GM21381 (cell line): ENCODE measurements around the gene DPH6.

Source experiments
- ATAC-seq: cut with Tn5 transposase; IDR thresholded peaks from one replicate; pipeline ENCODE4 v1.9.1; 2021; ENCODE audit warnings: mild to moderate bottlenecking, moderate library complexity; ENCODE audit not compliant: unreplicated experiment

DPH6 gene

DNA sequence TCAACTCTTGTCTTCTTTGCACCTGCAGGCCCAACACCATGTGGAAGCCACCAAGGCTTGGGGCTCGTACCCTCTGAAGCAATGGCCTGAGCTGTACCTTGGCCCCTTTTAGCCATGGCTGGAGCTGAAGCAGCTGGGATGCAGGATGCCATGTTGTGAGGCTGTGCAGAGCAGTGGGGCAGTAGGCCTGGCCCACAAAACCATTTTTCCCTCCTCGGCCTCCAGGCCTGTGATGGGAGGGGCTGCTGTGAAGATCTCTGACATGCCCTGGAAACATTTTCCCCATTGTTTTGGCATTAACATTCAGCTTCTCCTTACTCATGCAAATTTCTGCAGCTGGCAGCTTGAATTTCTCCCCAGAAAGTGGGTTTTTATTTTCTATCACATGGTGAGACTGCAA, 58.5 kb downstream of the DPH6 start:
- no peak for ATAC-seq

DNA sequence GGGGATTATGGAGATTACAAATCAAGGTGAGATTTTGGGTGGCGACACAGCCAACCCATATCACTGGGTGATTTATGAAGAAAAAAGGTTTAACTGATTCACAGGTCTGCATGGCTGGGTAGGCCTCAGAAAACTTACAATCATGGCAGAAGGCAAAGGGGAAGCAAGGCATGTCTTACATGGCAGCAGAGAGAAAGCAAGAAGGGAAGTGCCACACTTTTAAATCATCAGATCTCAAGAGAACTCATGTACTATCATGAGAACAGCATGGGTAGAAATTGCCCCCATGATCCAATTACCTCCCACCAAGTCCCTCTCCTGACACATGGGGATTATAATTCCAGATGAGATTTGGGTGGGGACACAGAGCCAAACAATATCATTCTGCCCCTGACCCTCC, 59.7 kb downstream of the DPH6 start:
- ATAC-seq, result no peak

DNA sequence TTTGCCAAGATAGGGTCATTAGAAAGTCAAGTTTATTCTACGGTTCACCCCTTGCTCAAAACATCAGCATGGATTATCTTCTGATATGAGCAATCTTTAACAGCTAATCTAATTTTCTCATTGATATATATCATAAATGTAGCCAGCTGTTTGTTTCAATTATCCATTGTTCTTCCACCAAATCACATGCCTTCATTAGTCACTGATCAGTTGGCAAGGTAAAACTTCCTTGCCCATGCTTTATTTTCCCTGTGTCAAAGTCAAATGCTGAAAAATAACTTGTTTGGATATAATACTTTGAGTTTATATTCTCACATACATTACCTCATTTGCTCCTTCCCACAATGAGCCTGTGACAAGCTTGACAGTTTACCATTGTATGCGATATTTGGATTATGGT, 60.6 kb downstream of the DPH6 start:
- ATAC-seq, result no peak

DNA sequence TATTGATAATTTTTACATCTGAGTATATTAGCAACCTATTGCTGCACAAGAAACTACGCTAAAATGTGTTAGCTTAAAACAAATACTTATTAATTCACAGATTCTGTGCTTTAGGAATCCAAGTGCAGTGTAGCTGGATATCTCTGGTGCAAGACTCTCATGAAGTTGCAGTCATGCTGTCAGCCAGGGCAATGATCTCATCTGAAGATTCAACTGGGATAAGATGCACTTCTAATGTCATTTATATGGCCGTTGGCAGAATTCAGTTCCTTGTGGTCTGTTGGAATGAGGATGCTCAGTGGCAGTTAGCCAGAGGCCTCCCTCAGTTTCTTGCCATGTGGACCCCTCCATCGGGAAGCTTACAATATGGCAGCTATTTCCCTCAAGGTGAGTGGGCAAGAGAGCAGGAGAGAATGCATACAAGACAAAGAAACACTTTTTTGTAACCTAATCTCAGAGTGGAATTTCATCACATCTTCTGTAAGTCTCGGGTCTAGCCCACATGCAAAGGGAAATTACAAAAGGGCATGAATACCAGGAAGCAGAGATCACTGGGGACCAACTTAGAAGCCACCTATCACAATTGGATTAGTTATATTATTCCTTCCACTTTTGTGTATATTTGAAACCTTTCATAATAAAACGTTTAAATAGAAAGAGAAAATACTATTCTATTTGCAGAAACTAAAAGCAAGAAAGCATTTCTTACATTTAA, 61.6 kb downstream of the DPH6 start:
- no peak for ATAC-seq

DNA sequence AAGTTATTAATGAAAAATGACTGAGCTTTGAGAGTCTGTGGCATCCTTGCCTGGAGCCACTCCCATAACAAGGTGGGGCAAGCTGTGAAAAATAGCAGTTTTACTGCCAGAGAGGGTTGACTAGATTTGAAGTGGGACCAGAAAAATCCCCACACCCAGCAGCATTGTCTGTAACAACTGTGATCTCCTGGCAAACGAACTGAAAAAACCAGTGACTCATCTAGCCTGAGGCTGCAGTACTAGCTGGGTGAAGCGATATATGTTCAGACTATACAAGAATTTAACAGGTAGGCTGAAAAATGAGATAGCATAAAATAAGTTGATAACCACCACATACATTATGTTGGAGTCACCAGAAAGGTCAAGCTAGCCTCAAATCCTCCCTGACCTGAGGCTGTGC, 64.0 kb downstream of the DPH6 start:
- no peak for ATAC-seq

DNA sequence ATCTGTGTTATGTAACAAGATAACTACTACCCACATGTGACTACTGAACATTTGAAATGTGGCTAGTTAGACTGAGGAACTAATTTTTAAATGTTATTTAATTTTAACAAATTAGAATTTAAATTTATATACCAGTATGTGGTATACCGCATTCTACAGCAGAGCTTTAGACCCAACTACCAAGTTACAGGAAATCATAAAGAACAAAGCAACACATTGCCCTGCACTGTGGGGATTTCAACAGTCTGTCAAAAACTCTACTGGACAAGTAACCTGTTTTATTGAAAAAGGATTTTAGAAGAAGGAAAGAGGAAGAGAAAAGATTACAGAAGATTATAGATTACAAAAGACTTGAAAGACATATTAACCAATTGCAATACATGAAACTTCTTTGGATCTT, 64.9 kb downstream of the DPH6 start:
- ATAC-seq, result no peak

DNA sequence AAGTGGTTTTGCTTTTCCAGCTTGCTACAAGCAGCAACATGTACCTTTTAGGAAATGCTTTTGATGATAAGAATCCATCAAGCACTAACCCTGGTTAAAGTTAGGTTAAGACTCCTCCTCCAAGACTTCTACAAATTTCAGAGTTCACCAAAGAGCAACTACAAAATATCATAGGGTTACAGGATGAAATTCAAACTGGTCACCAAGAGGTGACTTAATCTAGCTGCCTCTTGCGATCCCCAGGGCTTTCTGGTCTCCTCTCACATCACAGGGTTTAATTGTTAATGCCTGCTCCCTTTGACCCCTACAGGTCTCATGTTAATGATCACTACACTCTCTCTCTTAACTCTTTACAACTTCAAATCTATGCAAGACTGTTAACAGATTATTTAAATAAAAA, 66.5 kb downstream of the DPH6 start:
- no peak for ATAC-seq

DNA sequence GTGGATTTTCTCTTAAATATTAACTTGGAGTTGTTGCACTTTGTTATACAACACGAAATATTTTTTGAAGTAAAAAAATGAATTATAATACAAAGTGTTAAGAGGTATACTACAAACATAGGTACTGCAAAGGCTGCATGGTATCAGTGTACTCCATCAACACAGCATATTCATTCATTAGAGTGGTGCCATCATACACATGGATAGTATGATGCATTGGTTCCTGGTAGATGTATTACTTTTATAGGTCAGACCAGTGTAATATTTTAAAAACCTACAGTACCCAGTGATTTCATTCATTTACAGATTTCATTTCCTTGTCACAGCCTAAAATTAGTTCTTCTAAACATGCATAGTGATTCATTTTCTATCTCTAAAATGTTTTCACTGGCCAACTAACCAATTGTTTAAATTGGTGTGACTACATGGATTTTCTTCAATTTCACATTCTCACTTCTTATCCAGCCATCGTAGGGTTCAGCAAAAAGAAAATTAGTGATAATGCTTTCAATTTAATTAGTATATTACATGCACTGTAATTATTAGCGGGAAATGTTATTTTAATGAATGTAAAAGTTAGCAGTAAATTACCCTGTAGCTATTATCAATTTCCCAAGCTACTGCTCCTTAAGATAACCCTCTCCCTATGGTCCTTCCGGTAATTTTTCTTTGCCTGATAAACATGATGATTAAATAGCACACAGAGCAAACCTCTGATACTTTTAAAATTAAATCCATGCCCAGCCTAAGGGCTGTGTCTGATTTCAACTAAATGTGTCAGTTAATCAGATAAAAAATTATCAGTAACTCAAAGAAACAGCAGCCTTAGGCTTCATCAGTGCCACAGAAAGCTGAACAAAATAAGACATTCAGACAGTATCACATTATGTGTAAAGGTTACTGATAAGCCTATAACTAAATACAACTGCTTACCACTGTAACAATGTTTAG, 68.4 kb downstream of the DPH6 start:
- ATAC-seq, result no peak

DNA sequence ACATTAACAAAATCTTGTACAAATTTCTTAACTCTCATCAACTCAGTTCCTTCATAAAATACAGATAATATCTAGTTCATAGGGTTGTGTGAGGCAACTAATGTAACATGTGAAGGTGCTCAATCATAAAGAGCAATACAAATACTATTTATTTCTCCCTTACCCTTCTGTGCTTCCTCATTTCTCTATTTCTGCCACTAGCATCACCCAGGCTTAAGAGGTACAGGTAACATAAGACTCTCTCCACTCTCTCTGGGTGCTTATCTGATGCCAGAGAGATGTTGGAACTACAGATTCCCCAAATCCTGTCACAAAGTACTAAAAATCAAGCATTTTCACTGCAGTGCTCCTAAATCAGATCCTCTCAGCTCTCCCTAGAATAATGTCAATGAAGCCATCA, 74.9 kb downstream of the DPH6 start:
- no peak for ATAC-seq

DNA sequence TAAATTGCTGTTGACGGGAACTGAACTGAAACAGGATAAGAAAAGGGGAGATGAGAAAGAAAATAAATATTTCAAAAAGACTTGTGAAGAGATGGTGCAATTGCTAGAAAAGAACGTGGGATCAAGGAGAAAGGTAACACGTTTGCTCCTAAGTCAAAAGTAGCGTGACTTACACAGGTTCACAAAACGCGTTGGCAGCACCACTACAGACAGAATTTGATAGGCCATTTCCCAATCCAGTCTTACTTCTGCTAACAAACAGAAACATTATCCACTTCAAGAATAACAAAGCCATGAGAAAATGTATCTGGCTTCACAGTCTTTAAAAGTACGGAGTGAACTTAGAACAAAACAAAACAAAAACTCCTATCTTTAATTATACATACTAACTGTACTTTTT, 75.5 kb downstream of the DPH6 start:
- ATAC-seq, result no peak

DNA sequence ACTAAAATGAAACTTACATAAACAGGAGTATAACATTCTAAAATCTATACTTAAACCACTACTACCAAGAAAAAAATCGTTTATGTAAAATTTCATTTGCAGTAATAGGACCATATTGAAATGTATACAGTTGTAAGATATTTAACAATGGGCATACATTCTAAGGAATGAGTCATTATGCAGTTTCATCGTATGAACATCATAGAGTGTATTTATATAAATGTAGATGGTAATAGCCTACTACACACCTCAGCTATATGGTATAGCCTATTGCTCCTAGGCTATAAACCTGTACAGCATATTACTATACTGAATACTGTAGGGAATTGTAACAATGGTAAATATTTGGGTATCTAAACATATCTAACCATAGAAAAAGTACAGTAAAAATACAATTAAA, 79.5 kb downstream of the DPH6 start:
- no peak for ATAC-seq

DNA sequence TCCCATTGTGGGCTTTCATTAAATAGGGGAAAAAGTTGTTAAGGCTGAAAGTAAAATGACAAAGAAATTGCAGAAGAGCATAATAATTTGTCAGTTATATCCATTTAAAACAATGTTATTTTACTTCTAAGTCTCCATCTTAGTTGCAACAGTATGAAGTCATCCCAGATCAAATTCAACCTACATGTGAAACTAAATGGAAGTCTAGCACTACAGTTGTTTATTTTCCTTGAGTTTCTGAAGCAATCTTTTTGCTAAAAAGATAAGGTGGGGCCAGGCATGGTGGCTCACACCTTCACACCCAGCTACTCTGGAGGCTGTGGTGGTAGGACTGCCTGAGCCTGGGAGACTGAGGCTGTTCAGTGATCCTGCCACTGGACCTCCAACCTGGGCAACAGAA, 80.2 kb downstream of the DPH6 start:
- no peak for ATAC-seq

DNA sequence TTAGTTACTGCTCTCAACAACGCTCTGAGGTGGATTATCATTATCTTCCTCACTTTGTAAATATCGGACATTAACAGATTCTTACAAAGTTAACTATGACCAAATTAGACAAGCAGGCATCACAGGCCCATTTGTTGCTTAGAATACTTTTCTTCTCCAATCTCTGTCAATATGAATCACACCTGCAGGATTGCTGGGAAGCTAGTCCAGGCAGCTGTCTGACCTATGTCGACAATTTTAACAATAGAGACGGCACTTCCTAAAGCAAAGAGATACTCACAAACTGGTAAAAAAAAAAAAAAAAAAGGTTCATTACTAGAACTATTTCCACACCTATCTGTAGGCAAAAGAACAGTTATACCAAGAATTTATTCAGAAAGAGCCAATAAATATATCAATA, 85.3 kb downstream of the DPH6 start:
- ATAC-seq, result no peak

DNA sequence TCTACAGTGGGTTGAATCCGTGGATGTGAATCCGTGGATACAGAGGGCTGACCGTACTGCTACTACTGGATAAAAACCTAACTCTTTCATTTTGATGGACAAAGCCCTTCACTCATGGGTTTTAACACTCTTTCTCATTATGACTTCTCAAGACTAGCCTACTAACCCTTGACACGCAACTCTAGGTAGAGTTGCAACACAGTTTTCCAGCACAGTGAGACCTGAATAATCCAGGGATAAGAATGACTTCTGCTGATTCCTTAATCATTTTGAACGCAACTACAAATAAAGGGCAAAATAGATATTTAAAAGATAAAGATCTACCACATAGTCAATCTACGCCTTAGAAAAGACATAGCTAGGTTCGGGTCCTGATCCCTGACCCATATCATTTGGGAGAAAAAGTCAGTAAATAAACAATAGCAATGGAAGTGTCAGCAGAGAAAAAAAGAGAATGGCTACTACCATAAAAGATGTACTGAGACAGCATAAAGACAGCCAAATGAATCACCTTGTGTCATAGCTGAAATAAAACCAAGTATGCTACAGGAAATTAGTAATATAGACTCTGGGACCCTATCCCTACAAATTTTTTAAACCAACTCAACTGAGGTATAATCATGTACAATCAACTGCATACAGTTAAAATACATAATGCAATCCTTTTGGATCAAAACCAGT, 87.6 kb downstream of the DPH6 start:
- no peak for ATAC-seq

DNA sequence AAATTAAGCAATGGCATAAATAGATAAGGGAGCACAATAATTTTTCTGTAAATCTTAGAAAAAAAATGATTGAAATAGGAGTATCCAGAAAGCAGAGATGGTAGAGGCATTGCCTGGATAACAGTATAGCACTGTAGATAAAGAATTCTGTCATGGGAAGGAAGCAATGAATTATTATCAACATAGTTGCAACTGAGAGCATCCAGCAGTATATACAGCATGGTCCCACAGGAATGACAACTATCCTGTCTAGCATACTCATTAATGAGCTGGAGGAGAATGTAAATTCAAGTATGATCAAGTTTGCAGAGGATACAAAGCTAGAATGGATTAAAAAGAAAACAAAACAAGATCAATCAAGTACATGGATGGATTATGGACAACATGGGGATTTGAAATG, 90.8 kb downstream of the DPH6 start:
- no peak for ATAC-seq

DNA sequence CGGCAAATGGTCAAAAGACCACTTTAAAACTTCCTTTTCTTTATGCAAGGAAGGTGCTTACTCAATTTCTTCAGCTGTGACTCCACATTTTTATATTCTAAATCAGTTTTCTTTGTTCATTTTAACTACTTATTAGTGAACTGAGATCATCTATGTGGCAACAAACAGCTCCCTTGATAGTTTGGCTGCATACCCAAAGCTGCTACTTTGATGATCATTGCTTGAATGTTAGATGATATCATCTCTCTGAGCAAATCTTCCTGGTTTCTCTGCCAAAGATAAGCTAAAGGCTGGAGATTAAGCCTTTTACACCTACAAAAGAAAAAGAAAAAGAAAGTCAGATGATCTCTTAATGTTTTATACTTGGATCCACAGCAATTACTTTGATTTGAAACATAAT, 95.5 kb downstream of the DPH6 start:
- ATAC-seq, result no peak

DNA sequence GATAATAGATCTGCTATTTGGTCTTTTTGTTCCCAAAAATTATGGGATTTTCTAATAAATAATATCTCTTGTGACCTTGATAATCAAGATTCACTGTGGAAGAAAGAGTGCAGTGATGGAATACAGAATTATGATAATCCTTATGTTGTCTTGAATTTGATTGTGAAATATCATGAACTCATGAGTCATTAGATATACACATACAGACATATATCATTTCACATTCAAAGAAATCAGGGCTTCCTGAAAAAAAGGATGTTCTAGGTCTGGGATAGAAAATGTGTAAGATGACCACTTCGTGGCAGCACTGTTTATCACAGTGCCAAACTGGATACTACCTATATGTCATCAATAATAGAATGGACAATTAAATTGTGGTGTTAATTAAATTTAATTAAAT, 97.7 kb downstream of the DPH6 start:
- no peak for ATAC-seq

DNA sequence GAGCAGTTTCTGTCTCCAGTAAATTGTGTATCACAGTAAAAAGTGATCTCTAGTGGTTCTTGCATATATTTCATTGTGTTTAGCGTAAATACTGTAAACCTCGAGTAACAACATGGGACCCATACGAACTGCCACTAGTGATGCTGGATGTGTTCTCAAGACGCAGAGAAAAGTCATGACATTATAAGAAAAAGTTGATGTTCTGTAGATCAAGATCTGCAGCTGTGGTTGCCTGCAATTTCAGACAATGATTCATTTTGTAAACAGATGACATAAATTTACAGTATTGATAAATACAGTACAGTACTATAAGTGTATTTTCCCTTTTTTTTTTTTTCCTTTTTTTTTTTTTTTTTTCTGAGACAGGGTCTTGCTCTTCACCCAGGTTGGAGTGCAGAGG, 100.1 kb downstream of the DPH6 start:
- ATAC-seq, result no peak

DNA sequence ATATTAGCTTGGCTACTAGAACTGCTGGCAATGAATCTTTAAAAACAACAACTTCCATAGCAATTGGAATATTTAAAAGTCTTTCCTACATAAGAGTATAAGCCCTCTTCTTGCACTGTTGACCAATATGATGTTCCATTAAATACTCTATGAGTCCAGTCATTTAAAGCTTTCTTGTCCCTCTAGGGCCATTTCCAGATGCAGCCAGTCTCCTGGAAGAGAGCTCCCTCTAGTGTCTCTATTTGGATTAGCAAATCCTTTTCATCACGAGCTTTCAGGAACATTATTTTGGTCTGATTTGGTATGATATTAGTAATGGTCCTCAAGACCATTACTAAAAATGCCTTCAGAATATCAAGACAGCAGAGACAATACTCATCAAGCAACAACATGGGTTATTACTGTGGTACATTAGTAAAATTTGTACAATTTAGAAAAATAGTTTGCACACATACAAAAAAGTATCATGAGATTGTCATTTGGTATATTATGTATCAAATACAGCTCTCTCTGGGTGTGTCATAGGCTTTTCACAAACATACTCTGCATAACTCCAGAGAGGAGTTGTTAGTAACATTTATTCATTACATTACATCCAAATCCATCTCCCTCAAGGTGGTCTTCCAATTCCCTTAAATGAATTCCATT, 101.3 kb downstream of the DPH6 start:
- no peak for ATAC-seq

DNA sequence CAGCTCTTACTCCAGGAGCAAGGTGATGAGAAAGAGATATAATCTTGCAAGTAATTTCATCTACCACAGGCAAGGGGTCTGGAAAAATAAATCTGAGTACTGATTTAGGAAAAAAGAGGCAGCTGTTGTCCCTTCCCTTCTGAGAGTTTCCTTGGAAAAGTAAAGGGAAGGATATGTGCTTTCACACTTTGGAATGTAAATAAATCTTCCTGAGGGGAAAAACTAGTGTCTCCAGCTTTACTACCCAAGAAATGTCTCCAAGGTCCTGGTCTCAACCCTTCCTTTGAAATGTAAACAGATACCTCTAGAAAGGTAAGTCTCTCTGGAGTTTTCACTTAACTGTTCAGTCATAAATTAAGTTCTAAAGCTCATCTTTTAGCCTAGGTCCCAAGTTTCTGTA, 102.6 kb downstream of the DPH6 start:
- ATAC-seq, result no peak

DNA sequence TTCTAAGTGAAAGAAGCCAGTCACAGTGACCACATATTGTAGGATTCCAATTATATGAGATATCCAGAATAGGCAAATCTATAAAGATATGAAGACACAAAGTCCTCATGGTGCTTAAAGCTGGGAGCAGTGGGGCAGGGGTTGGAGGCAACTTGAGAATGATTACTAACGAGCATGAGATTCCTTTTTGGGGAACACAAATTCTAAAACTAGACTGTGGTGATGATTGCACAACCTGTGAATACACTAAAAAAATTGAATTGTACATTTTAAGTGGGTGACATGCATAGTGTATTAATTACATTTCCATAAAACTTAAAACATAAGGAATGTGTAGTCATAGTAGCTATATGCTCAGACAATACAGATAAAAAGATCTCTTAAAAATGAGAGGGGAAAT, 103.2 kb downstream of the DPH6 start:
- no peak for ATAC-seq
